Kidney (tissue), 22 donors: ENCODE measurements around the gene KCNA4. TPM values are rescaled to one million over a fixed set of nuclear protein-coding genes. Genes with fewer than 3 reads are reported as not detected.
A peak's percentile ranks its signal among the peaks of the same experiment; 100 is the strongest.

ENCODE experiments used
- DNase-seq, 5 donors: peaks; one replicate each; pipeline ENCODE4 v3.0.0-alpha.2; 2013 to 2020
- FAIRE-seq: peaks from 2 replicates; lab custom pipeline; 2012; peaks lifted over from hg19 to GRCh38; lab: Jason Lieb, UNC
- H3K27ac ChIP-seq, 2 donors: one replicate each; pipeline ENCODE4 v1.7.0; 2013; ENCODE audit warnings: low read depth in 2 of 2, low read length in 2 of 2, inconsistent platforms in 1 of 2
- H3K27me3 ChIP-seq: one replicate; pipeline ENCODE4 v1.7.1; 2013; ENCODE audit warnings: low read length, inconsistent platforms; ENCODE audit not compliant: control insufficient read depth, insufficient read depth
- H3K36me3 ChIP-seq, 3 donors: one replicate each; pipeline versions ENCODE4 v1.7.0 to v1.7.1; 2013; ENCODE audit warnings: low read length in 3 of 3, control low read depth in 1 of 3, inconsistent platforms in 1 of 3; ENCODE audit not compliant: insufficient read depth in 3 of 3, control insufficient read depth in 2 of 3
- H3K4me1 ChIP-seq, 3 donors: one replicate each; pipeline versions ENCODE4 v1.7.0 to v1.7.1; 2013; ENCODE audit warnings: low read length in 3 of 3, inconsistent platforms in 1 of 3, low read depth in 1 of 3; ENCODE audit not compliant: control insufficient read depth in 2 of 3, insufficient read depth in 2 of 3
- H3K4me3 ChIP-seq, 3 donors: one replicate each; pipeline versions ENCODE4 v1.7.0 to v1.8.1; 2013; ENCODE audit warnings: low read length in 3 of 3, control low read depth in 1 of 3, inconsistent platforms in 1 of 3
- H3K9ac ChIP-seq, 3 donors: one replicate each; pipeline versions ENCODE4 v1.7.0 to v1.7.1; 2013; ENCODE audit warnings: low read length in 3 of 3, control low read depth in 1 of 3, inconsistent platforms in 1 of 3
- H3K9me3 ChIP-seq, 3 donors: one replicate each; pipeline versions ENCODE4 v1.7.0 to v1.7.1; 2013; ENCODE audit warnings: low read length in 3 of 3, control low read depth in 1 of 3, inconsistent platforms in 1 of 3; ENCODE audit not compliant: control insufficient read depth in 2 of 3, insufficient read depth in 1 of 3
- CTCF ChIP-seq: IDR thresholded peaks from 3 replicates; pipeline ENCODE4 v1.5.1; 2012; ENCODE audit warnings: mild to moderate bottlenecking, moderate library complexity, borderline replicate concordance; ENCODE audit not compliant: insufficient read depth; ENCODE audit errors: extremely low read depth
- intact Hi-C: fragments of 100-400 bp; cut with DNase I; formaldehyde crosslinking; loops from one replicate; pipeline ENCODE4 v1.11.1; 2022
- long read RNA-seq, 10 donors: library from polyadenylated mRNA in 1 of 10; unstranded in 1 of 10; transcript quantifications; one replicate each; pipeline ENCODE4 v2.0.0 and lab custom pipeline, GENCODE V29; 2021 to 2026
- polyA plus RNA-seq: library from polyadenylated mRNA; stranded (reverse); fragments of 350-450 nt; fragmentation: Illumina TruSeq; extraction: RNeasy Lipid Tissue Mini Kit (QIAGEN cat#74804); gene quantifications from one replicate; pipeline ENCODE4 v1.2.3, GENCODE V29; 2014; ENCODE audit warnings: low read depth, low replicate concordance; ENCODE audit not compliant: insufficient read depth
- total RNA-seq: library from RNA; stranded (reverse); fragmentation: NEBNext Ultra II Directional; extraction: Animal tissue kit (Norgen Biotek cat#: 25700); gene quantifications from one replicate; pipeline ENCODE4 v1.2.1, GENCODE V29; 2021
- donor health status: control.
- donor health status: control.
- donor health status: control.
- donor health status: control.
- donor health status: control.
- donor health status: DM: yes; HTN: yes; CAD: no.
- donor health status: Normal renal cell carcinoma (clear cell type).

KCNA4 gene
- total RNA-seq: 0.06 TPM
- 0.39 TPM for polyA plus RNA-seq
- long read RNA-seq, donor 1: 0 reads
- long read RNA-seq, donor 2: 0 reads
- long read RNA-seq, donor 3: 0 reads
- long read RNA-seq, donor 4: 0 reads
- long read RNA-seq, donor 5: 0 reads
- long read RNA-seq, donor 6: 0 reads
- long read RNA-seq, donor 7: 0 reads
- long read RNA-seq, donor 8: 0 reads
- long read RNA-seq, donor 9, full-length matches to known transcripts: 1 of 1 reads
- long read RNA-seq, donor 9, partial matches to known transcripts: 0 of 1 reads
- long read RNA-seq, donor 9, other reads (novel, unspliced or antisense): 0 of 1 reads
- long read RNA-seq, donor 10: 0 reads

GRCh38 chr11:30016588-30017363 lies at the start of gene KCNA4:
TSS of gene KCNA4 (minus strand) at chr11:30017030. CDS start at chr11:30012678, 4,352 bp downstream.
- peak; percentile 49 to 74 (median 56) for DNase-seq
- FAIRE-seq: no peak
- intact Hi-C loops: no loop called here
- H3K27ac ChIP-seq: no peak within 1 kb of the TSS
- no peak for TF ChIP-seq CTCF
- H3K9ac ChIP-seq: no peak within 1 kb of the TSS
- peaks cover 23% of the 10 kb centered on the region for H3K27me3 ChIP-seq
- peak within 1 kb of the TSS in 2 of 3 donors; percentile 42 for H3K4me3 ChIP-seq
- H3K9me3 ChIP-seq: no peaks in the 10 kb centered on the region
- H3K36me3 ChIP-seq: no peaks in the 10 kb centered on the region
- H3K4me1 ChIP-seq: no peaks in the 10 kb centered on the region

GRCh38 chr11:30062103-30062502 lies 45.3 kb upstream of the KCNA4 start:
- intact Hi-C loops: no loop called here
- H3K9me3 ChIP-seq: no peaks in the 10 kb centered on the region
- TF ChIP-seq CTCF: no peak
- H3K36me3 ChIP-seq: no peaks in the 10 kb centered on the region
- no peak for FAIRE-seq
- H3K9ac ChIP-seq: no peak overlapping the region
- no peaks in the 10 kb centered on the region for H3K27me3 ChIP-seq
- no peak overlapping the region for H3K27ac ChIP-seq
- no peak for DNase-seq
- no peaks in the 10 kb centered on the region for H3K4me1 ChIP-seq
- no peak overlapping the region for H3K4me3 ChIP-seq

GRCh38 chr11:30059172-30059815 lies 42.5 kb upstream of the KCNA4 start:
- Histone ChIP-seq H3K4me3 (no peak overlapping the region), H3K27ac (no peak overlapping the region), H3K9ac (no peak overlapping the region), H3K27me3 (no peaks in the 10 kb centered on the region), H3K9me3 (no peaks in the 10 kb centered on the region), H3K4me1 (no peaks in the 10 kb centered on the region), H3K36me3 (no peaks in the 10 kb centered on the region)
- intact Hi-C loops: no loop called here
- FAIRE-seq (no peak), DNase-seq (no peak)
- TF ChIP-seq CTCF: no peak
